Chondrocyte (in vitro differentiated cells): Measurements from ENCODE around the gene SLC6A11. TPM values are rescaled to one million over a fixed set of nuclear protein-coding genes. Genes with fewer than 3 reads are reported as not detected.

Source experiments
- DNase-seq: peaks from one replicate; pipeline ENCODE4 v3.0.0; 2021; ENCODE audit warnings: mixed read lengths, low spot score
- H3K27ac Mint-ChIP-seq: one replicate; pipeline ENCODE4 v1.8.0; 2021; ENCODE audit warnings: mild to moderate bottlenecking, moderate library complexity, mixed read lengths; ENCODE audit not compliant: unreplicated experiment
- H3K27me3 Mint-ChIP-seq: 2 replicates; pipeline ENCODE4 v1.8.0; 2021; ENCODE audit warnings: low read depth, mixed read lengths
- H3K36me3 Mint-ChIP-seq: 2 replicates; pipeline ENCODE4 v1.8.0; 2021; ENCODE audit warnings: low read depth, mixed read lengths
- H3K4me1 Mint-ChIP-seq: 2 replicates; pipeline ENCODE4 v1.8.0; 2021; ENCODE audit warnings: low read depth, mild to moderate bottlenecking, mixed read lengths
- H3K4me3 Mint-ChIP-seq: one replicate; pipeline ENCODE4 v1.8.0; 2021; ENCODE audit warnings: mild to moderate bottlenecking, moderate library complexity, mixed read lengths; ENCODE audit not compliant: unreplicated experiment
- H3K9me3 Mint-ChIP-seq: 2 replicates; pipeline ENCODE4 v1.8.0; 2021; ENCODE audit warnings: low read depth, mixed read lengths
- CTCF ChIP-seq: fragments of 200-600 bp; sonication (generic); IDR thresholded peaks from 2 replicates; pipeline ENCODE4 v1.5.0; 2021; ENCODE audit warnings: antibody characterized with exemption, mild to moderate bottlenecking, moderate library complexity
- total RNA-seq: library from RNA; stranded (reverse); gene quantifications from 3 replicates; pipeline ENCODE4 v1.2.1, GENCODE V29; 2021

The SLC6A11 gene
- total RNA-seq, 1 donor from 2014 or later, result not detected

GRCh38 chr3:10870296-10870695 lies 54.3 kb downstream of the SLC6A11 start:
- no peaks in the 10 kb centered on the region for H3K36me3 Mint-ChIP-seq
- no peaks in the 10 kb centered on the region for H3K4me1 Mint-ChIP-seq
- no peak for DNase-seq
- no peak overlapping the region for H3K27ac Mint-ChIP-seq
- no peak for TF ChIP-seq CTCF
- H3K4me3 Mint-ChIP-seq, result no peak overlapping the region
- H3K27me3 Mint-ChIP-seq, result peaks cover 44% of the 10 kb centered on the region
- H3K9me3 Mint-ChIP-seq, result no peaks in the 10 kb centered on the region

GRCh38 chr3:10873415-10873814 lies 57.4 kb downstream of the SLC6A11 start:
- Mint-ChIP-seq H3K27ac (no peak overlapping the region), H3K4me1 (no peaks in the 10 kb centered on the region), H3K9me3 (no peaks in the 10 kb centered on the region), H3K4me3 (no peak overlapping the region), H3K36me3 (no peaks in the 10 kb centered on the region), H3K27me3 (peaks cover 56% of the 10 kb centered on the region)
- no peak for TF ChIP-seq CTCF
- no peak for DNase-seq

GRCh38 chr3:10875914-10876313 lies 59.9 kb downstream of the SLC6A11 start:
- no peak for TF ChIP-seq CTCF
- no peak overlapping the region for H3K4me3 Mint-ChIP-seq
- H3K4me1 Mint-ChIP-seq, result no peaks in the 10 kb centered on the region
- DNase-seq, result no peak
- H3K9me3 Mint-ChIP-seq, result no peaks in the 10 kb centered on the region
- peaks cover 49% of the 10 kb centered on the region for H3K27me3 Mint-ChIP-seq
- no peaks in the 10 kb centered on the region for H3K36me3 Mint-ChIP-seq
- no peak overlapping the region for H3K27ac Mint-ChIP-seq

- peaks cover 48% of the 10 kb centered on the region for H3K27me3 Mint-ChIP-seq
- TF ChIP-seq CTCF, result no peak
- no peak overlapping the region for H3K4me3 Mint-ChIP-seq
- H3K9me3 Mint-ChIP-seq, result no peaks in the 10 kb centered on the region
- DNase-seq, result no peak
- no peak overlapping the region for H3K27ac Mint-ChIP-seq
- H3K36me3 Mint-ChIP-seq, result no peaks in the 10 kb centered on the region
- no peaks in the 10 kb centered on the region for H3K4me1 Mint-ChIP-seq
Observed at GRCh38 chr3:10876661-10877060, 60.6 kb downstream of the SLC6A11 start.

GRCh38 chr3:10882851-10883250 lies 66.8 kb downstream of the SLC6A11 start:
- peaks cover 64% of the 10 kb centered on the region for H3K27me3 Mint-ChIP-seq
- no peak for DNase-seq
- no peak for TF ChIP-seq CTCF
- no peaks in the 10 kb centered on the region for H3K4me1 Mint-ChIP-seq
- no peak overlapping the region for H3K4me3 Mint-ChIP-seq
- H3K9me3 Mint-ChIP-seq, result no peaks in the 10 kb centered on the region
- no peak overlapping the region for H3K27ac Mint-ChIP-seq
- H3K36me3 Mint-ChIP-seq, result no peaks in the 10 kb centered on the region
